Kidney capillary endothelial cell (primary cell): ENCODE data around the gene SCNN1B.
"Not testable (repeated sequence)": the region's sequence is repeated elsewhere in the genome, so short reads cannot be mapped to it uniquely, and the experiment has no call there.

Experiments
- DNase-seq: peaks from one replicate; pipeline ENCODE4 v3.0.0-alpha.2; 2018; ENCODE audit warnings: low spot score

The SCNN1B gene

DNA sequence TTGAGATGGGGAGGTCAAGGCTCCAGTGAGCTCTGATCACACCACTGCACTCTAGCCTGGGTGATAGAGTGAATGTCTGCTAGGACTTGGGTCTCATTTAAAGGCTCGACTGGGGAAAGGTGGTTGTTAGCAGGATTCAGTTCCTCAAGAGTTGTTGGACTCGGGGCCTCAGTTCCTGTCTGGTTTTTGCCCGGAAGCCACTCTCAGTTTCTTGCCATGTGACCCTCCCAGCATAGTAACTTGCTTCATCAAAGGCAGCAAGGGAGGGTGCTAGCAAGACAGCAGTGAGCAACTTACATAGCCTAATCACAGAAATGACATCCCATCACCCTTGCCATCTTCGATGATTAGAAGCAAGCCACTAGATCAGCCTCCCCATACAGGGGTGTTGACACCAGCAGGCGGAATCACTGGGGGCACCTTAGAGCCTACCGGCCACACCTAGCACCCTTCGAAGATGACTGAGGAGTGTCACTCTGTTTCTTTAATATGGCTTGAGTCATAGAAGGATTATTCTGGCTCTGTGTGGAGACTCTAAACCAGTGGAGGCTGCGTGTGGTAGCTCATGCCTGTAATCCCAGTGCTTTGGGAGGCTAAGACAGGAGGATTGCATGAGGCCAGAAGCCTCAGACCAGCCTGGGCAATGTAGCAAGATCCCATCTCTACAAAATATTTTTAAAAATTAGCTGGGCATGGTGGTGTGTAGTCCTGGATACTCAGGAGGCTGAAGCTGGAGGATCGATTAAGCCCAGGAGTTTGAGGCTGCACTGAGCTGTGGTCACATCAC, 13.2 kb upstream of the SCNN1B start:
- no peak for DNase-seq

DNA sequence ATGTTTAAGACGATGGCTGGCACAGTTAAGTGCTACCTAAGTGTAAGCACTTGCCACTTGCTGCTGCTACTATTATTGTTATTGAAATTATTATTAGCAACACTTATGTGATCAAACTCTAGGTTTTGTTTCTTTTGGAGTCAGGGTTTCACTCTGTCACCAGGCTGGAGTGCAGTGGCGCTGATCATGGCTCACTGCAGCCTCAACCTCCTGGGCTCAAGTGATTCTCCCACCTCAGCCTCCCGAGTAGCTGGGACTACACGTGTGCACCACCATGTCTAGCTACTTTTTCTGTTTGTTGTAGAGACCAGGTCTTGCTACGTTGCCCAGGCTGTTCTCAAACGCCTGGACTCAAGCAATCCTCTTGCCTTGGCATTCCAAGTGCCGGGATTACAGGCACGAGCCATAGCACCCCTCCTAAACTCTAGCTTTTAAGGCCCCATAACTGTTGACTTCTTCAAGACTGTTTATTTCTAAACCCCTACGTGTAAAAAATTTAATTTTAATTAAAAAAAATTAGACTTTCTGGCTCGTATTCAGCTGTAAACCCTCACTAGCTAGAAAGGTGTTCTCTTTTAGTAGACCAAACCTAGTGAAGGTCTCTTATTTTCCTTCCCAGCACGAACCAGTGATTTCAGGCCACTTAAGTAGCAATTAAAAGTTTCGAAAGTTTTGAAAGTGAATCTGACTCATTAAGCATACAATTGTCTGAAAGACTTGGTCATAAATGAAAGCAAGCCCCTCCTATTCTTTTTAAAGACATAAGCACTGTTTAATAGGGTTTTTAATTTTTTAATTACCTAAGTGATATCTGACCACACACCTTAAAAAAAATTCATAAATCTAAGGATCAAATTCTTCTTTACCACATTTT, 11.7 kb upstream of the SCNN1B start:
- DNase-seq, result no peak

DNA sequence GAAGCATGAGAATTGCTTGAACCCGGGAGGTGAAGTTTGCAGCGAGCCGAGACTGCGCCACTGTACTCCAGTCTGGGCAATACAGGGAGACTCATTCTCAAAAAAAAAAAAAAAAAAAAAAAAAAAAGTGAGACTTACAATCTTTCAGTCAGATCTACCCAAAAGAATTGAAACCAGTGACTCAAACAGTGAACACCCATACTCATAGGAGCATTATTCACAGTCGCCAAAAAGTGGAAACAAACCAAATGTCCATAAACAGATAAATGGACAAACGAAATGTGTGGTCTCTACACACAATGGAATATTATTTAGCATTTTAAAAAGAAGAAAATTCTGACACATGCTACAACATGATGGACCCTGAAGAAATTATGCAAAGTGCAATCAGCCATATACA, 9.1 kb upstream of the SCNN1B start:
- DNase-seq, result no peak

DNA sequence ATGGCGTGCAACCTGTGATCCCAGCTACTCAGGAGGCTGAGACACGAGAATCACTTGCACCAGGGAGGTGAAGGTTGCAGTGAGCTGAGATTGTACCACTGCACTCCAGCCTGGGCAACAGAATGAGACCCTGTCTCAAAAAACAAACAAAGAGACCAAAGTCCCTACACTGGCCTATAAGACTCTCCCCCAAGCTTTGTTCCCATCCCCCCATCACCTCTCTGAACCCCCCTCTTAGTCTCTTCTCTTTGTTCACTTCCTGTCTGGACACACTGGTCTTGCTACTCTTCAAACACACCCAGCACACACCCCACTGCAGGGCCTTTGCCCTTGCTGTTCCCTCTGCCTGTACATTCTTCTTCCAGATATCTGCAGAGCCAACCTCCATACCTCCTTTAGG, 7.8 kb upstream of the SCNN1B start:
- no peak for DNase-seq

DNA sequence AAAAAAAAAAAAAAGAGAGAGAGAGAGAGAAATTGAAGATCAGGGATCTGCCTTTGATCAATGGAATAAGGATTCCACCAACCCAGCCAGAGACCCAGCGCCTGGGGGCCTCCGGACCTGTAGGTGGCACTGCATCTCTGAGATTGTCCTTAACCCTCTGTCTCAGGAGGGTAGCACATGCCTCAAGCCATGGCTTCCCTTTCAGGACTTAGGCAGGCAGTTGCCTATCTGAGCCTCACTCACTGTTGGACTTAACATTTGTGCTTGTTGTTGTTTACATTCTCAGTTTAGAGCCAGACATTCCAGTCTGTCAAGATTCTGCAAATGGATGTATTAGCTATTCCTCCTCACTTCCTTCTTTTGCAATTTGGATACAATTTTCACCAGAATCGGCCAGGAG, 5.1 kb upstream of the SCNN1B start:
- no peak for DNase-seq

DNA sequence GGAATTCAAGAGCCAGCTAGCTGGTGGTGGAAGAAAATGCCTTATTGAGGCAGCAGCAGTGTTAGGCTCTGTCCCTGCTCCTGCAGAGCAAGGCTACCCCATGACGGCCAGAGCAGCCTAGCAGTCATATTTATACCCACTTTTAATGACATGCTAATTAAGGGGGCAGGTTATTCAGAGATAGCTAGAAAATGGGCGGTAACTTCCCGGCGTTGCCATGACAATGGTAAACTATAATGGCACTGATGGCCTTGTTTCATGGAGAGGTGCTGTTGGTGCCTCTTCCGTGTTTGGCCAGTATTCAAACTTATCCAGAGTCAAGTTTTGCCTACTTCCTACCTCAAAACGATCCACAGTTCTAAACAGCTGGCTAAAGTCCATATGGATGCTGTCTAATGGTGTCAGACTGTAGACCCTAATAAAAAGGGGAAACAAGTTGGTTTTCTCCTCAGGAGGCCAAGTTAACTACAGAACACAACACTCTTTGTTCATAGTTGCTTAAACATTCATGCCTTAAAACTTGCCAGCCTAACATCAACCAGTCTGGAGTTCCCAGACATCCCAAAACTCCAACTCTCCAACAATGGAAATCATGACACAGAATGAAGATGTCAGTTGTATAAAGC, 3.7 kb upstream of the SCNN1B start:
- DNase-seq, result no peak

DNA sequence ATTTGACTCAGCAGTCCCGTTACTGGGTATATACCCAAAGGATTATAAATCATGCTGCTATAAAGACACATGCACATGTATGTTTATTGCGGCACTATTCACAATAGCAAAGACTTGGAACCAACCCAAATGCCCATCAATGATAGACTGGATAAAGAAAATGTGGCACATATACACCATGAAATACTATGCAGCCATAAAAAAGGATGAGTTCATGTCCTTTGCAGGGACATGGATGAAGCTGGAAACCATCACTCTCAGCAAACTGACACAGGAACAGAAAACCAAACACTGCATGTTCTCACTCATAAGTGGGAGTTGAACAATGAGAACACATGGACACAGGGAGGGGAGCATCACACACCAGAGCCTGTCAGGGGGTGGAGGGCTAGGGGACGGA, 2.3 kb upstream of the SCNN1B start:
- not testable (repeated sequence) for DNase-seq

DNA sequence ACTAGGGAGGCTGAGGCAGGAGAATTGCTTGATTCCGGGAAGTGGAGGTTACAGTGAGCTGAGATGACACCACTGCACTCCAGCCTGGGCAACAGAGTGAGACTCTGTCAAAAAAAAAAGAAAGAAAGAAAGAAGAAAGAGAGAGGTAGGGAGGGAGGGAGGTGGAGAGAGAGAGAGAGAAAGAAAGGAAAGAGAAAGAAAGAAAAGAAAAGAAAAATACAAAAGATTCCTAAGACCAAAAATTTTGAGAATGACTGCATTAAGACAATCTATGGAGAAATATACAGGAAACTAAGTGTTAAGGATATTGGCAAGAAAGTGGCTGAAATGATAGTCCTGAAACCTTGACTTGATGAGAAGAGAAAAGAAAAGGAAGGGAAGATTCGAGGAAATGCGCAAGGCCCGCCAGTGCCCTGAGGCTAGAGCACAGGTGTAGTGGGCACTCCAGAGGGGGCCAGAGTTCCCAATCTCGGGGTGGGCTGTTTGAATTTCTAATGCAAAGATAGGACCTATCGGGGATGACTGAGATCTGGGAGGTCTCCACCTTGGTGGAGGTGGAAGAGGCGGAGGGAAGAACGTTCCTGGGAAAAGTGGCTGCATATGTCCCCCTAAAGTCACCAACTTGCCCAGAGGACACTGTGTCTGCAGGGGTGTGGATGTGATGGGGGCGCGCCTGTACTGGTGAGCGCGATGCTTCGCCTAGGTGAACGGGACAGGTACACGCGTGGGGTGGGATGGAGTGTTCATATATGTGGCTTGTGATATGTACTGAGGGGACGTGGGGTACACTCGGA, 654 bp upstream of the SCNN1B start:
- no peak for DNase-seq

DNA sequence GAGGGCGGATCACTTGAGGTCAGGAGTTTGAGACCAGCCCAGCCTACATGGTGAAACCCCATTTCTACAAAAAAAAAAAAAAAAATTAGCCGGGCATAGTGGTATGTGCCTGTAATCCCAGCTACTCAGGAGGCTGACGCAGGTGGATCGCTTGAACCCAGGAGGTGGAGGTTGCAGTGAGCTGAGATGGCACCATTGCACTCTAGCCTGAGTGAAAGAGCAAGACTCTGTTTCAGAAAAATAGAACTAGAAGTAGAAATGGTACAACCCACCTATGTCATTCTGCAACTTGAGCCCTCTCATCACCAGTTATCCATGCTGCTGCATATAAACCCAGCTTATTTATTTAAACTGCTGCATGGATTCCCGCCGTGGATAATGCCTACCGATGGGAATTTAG, 1.6 kb downstream of the SCNN1B start:
- DNase-seq, result no peak

DNA sequence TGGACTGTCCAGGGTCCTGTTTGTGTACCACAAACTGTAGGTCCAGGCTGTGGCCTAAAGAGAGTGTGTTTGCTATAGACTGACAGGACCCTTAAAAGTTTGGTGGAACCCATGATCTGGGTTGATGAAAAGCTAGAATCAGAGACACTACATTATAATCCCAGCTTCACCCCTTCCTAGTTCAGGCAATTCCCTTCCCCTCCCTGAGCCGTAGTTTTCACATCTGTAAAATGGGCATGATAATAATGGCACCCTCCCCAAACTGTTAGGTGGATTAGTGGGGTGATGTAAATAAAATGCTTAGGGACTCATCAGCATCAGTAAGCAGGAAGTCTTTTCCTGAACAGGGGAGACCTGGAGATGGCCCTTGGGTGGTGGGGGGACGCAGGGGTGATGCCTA, 2.5 kb downstream of the SCNN1B start:
- DNase-seq, result no peak

DNA sequence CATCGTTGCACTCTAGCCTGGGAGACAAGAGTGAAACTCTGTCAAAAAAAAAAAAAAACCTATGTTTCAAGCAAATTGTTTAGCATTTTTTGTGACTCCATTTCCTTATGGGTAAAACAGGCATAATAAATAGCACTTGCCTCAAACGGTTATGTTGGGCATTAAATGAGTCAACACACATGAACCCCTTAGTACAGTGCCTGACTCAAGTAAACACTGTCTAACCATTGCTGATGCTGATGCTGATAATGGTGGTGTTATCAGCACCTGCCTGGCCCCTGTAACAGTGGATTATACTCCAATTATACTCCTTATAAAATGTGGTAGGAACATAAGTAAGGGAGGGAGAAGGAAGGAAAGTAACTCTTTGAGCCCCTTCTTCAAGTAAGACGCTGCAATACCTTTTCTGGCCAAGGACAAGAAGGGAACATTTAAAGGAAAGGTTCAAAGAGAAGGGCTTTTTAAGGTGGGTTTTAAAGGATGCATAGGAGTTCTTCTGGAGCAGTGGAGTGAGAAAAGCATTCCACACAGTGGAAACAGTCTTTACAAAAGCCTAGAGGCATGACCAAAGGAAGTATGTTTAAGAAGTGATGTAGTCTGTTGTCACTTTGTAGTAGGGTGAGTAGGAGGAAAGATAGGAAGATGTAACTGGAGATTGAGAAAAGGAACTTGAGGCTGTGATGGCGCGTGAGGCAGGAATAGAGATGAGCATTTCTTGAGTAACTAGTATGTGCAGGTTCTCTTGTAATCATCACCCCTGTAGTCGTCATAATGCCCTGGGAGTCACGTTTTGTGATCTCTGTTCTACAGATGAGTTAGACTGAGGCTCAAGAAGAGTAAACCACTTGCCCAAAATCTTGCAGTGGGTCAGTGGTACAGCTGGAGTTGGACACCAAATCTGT, 4.3 kb downstream of the SCNN1B start:
- DNase-seq, result no peak

DNA sequence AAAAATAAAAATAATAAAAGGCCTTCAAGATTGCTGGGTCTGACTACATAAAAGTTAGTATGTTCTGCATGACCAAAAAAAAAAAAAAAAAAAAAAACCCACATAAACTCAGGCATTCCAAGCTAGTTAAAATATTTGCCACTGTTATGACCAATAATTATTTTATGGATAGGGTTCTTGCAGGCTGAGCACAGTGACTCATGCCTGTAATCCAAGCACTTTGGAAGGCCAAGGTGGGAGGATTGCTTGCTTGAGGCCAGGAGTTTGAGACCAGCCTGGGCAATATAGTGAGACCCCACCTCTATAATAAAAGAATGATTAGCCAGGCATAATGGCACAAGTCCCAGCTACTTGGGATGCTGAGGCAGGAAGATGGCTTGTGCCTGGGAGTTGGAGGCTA, 8.1 kb downstream of the SCNN1B start:
- no peak for DNase-seq

DNA sequence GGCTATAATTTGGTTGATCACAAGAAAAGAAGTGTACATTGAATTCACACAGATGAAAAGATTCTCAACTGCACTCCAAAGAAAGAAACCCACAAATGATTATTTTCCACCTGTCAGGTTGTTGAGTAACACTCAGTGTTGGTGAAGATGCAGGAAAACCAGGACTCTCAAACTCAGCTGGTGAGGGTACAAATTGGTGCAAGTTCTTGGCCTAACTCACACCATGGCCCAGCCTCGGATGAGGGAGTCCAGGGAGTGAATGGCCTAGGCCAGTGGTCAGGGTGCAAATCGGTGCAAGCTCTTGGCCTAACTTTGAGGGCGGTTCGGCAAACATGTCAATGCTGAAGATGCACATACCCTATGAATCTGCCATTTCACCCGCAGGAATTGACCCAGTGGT, 8.6 kb downstream of the SCNN1B start:
- no peak for DNase-seq

DNA sequence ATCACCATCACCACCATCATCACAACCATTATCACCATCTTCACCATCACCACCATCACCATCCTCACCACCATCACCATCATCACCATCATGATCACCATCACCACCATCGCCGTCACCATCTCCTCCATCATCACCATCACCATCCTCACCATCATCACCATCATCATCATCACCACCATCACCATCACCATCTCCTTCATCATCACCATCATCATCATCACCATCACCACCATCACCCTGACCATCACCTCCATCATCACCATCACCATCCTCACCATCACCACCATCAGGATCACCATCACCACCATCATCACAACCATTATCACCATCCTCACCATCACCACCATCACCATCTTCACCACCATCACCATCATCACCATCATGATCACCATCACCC, 14.1 kb downstream of the SCNN1B start:
- DNase-seq, result no peak

DNA sequence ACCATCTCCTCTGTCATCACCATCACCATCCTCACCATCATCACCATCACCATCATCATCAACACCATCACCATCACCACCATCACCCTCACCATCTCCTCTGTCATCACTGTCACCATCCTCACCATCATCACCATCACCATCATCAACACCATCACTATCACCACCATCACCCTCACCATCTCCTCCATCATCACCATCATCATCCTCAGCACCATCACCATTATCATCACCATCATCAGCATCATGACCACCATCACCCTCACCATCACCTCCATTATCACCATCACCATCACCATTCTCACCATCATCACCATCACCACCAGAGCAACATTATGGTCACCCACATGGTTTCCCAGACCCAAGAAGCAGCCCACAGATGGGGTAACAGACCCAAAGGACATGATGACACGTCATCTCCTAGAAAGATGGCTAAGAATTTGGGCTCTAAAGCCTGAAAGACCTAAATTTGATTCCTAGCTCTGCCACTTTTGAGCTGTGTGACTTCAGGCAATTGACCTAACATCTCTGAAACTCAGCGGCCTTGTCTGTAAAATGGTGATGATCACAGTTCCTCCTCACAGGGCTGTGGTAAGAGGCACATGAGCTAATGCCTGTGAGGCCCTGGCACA, 14.6 kb downstream of the SCNN1B start:
- DNase-seq, result no peak

DNA sequence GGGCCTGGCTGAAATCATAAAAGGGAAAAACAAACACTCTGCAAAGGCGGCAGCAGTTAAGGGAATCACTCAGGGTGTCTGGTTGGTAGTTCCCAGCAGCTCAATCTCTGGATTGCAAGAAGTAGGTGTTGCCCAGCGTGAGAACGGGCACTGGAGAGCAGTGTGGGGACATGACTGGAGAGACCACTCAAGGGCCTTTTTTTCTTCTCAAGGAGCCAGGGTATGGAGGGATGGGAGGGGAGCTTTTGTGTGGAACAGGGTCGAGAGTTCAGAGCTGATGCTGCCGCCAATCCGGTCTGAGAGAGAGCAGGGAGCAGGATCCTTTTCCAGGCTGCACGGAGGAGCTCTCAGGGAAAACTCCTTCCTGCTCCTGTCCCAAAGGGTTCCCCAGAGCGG, 15.2 kb downstream of the SCNN1B start:
- no peak for DNase-seq

DNA sequence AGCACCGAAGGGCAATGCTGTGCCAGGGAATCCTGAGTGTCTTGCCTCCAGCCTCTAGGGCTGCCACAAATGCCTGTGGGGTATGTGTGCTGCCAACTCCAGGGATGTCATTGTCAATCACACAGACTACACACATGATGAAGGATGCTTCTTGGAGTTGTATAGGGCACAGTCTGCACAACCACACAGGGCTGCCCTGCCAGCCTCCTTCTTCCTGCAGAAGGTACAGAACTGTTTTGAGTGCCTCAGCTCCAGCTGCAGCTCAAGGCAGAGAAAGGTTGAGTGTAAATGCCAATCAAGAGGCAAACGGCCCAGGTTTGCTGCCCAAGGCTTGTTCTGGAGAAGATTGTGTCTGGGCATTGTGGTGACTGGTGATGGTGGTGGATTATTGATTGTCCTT, 15.6 kb downstream of the SCNN1B start:
- no peak for DNase-seq

DNA sequence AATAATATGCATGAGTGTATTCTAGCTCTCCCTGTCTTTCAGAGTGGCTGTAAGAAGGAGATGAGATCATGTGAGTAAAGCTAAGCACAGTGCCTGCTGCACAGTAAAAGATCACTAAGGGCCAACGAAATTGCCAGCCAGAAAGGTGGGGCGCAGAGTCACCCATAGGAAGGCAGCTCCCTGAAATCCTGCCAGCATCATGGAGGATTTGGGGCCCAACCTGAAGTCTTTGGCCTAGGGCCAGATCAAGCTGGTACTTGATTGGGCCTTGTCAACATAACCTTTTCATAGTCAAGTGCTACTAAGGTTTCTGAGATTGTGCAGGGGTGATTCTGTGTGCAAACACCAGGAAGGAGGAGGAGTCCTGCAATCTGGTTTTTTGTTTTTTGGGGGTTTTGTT, 16.5 kb downstream of the SCNN1B start:
- DNase-seq, result no peak

DNA sequence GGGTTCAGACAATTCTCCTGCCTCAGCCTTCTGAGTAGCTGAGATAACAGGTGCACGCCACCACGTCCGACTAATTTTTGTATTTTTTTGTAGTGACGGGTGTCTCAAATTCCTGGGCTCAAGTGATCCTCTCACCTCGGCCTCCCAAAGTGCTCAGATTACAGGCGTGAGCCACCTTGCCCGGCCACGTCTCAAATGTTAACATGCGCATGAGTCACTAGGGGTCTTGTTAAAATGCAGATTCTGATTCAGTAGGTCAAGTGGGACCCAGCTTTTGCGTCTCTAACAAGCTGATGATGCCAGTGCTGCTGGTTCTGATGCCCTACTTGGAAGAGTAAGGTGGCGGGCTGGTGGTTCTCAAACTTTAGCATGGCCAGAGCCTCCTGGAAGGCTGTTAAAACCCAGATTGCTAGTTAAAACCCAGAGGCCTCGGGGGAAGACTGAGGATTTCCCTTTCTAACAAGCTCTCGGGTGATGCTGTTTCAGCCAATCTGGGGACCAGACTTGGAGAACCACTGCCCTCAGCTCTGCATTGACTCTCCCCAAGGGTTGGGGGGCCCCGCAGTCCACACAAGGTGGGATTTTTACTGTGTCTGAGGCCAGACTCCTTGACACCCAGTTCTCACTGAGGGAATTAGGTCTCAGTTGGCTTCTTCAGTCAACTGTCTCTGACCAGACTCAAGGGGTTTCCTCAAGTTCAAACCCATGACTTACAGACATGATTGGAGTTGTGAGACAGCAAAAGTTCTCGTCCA, 17.9 kb downstream of the SCNN1B start:
- DNase-seq, result no peak

DNA sequence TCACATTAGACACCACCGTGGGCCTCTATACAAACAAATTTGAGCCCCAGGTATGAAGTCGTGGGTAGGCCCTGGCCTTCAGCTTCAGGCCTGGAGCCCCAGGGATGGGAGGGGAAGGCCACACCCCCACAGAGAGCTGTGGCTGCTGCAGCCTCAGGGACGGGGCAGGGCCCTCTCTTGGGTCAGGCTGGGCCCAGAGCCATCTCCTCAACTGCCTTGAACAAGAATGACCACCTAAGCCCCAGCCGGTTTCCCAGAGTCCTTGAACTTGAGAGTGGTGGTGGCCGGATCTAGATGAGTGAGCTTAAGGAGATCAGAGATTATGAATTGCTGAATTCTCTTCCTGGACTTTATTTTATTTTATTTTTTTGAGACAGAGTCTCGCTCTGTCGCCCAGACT, 18.6 kb downstream of the SCNN1B start:
- DNase-seq, result no peak
